Activated T-cell treated with anti-CD3 and anti-CD28 coated beads, Interleukin-2, amount 50 U/mL, for 72 hours (primary cell): ENCODE measurements around the gene ZNF134. TPM values are rescaled to one million over a fixed set of nuclear protein-coding genes. Genes with fewer than 3 reads are reported as not detected.

Experiments used
- ATAC-seq, 2 donors: fragments of 150-1000 bp; cut with Tn5 transposase; replicated peaks in 1 of 2; 2 replicates each; pipeline ENCODE4 v1.10.0; 2021; ENCODE audit warnings: moderate library complexity in 2 of 2, mild to moderate bottlenecking in 1 of 2
- DNase-seq, 2 donors: peaks; one replicate each; pipeline ENCODE4 v3.0.0; 2021 to 2022; ENCODE audit warnings: mixed read lengths in 1 of 2
- H3K27ac Mint-ChIP-seq: one replicate; pipeline ENCODE4 v1.8.0; 2022; ENCODE audit warnings: mild to moderate bottlenecking, moderate library complexity, mixed read lengths
- H3K27me3 Mint-ChIP-seq: one replicate; pipeline ENCODE4 v1.8.0; 2022; ENCODE audit warnings: low read depth, mixed read lengths
- H3K36me3 Mint-ChIP-seq, 2 donors: one replicate each; pipeline ENCODE4 v1.8.0; 2022; ENCODE audit warnings: mixed read lengths in 2 of 2, mild to moderate bottlenecking in 1 of 2; ENCODE audit not compliant: insufficient read depth in 2 of 2
- H3K4me1 Mint-ChIP-seq: one replicate; pipeline ENCODE4 v1.8.0; 2022; ENCODE audit warnings: low read depth, mixed read lengths
- H3K4me3 Mint-ChIP-seq, 2 donors: one replicate each; pipeline ENCODE4 v1.8.0; 2022; ENCODE audit warnings: mild to moderate bottlenecking in 2 of 2, mixed read lengths in 2 of 2, moderate library complexity in 2 of 2
- H3K9me3 Mint-ChIP-seq, 2 donors: one replicate each; pipeline ENCODE4 v1.8.0; 2022; ENCODE audit warnings: mixed read lengths in 2 of 2
- total RNA-seq, 2 donors: library from RNA; stranded (reverse); gene quantifications; one replicate each; pipeline ENCODE4 v1.2.3, GENCODE V29; 2022

ZNF134 gene
- total RNA-seq, 2 donors from 2014 or later: 12.8 to 14.0 TPM

GRCh38 chr19:57651654-57651996, 37.6 kb downstream of the ZNF134 start:
- peaks cover 34 to 35% of the 10 kb centered on the region in 2 donors for H3K36me3 Mint-ChIP-seq
- no peak overlapping the region for H3K27ac Mint-ChIP-seq
- DNase-seq (no peak), ATAC-seq (no peak)
- H3K4me1 Mint-ChIP-seq: peaks cover 6% of the 10 kb centered on the region
- peaks cover 34 to 38% of the 10 kb centered on the region in 2 donors for H3K9me3 Mint-ChIP-seq
- peaks cover 14% of the 10 kb centered on the region for H3K27me3 Mint-ChIP-seq
- H3K4me3 Mint-ChIP-seq: no peak overlapping the region

GRCh38 chr19:57653689-57654088, 39.6 kb downstream of the ZNF134 start:
- H3K36me3 Mint-ChIP-seq: peaks cover 34 to 35% of the 10 kb centered on the region in 2 donors
- no peak overlapping the region for H3K4me3 Mint-ChIP-seq
- H3K9me3 Mint-ChIP-seq: peaks cover 28 to 35% of the 10 kb centered on the region in 2 donors
- peaks cover 6% of the 10 kb centered on the region for H3K4me1 Mint-ChIP-seq
- ATAC-seq (no peak), DNase-seq (no peak)
- no peak overlapping the region for H3K27ac Mint-ChIP-seq
- peaks cover 15% of the 10 kb centered on the region for H3K27me3 Mint-ChIP-seq

- H3K4me3 Mint-ChIP-seq: no peak overlapping the region
- H3K27me3 Mint-ChIP-seq: peaks cover 17% of the 10 kb centered on the region
- DNase-seq (no peak), ATAC-seq (no peak)
- H3K9me3 Mint-ChIP-seq: peaks cover 28 to 33% of the 10 kb centered on the region in 2 donors
- H3K36me3 Mint-ChIP-seq: peaks cover 33% of the 10 kb centered on the region in 2 donors
- H3K4me1 Mint-ChIP-seq: peaks cover 6% of the 10 kb centered on the region
- no peak overlapping the region for H3K27ac Mint-ChIP-seq
These were observed 41.4 kb downstream of the ZNF134 start for GRCh38 chr19:57655443-57655842.

- Mint-ChIP-seq H3K9me3 (peaks cover 29 to 33% of the 10 kb centered on the region in 2 donors), H3K36me3 (peaks cover 32 to 33% of the 10 kb centered on the region in 2 donors), H3K4me1 (peaks cover 5% of the 10 kb centered on the region), H3K27ac (no peak overlapping the region), H3K27me3 (peaks cover 26% of the 10 kb centered on the region), H3K4me3 (no peak overlapping the region)
- DNase-seq: no peak
- ATAC-seq: no peak
These were observed 42.3 kb downstream of the ZNF134 start for GRCh38 chr19:57656346-57656745.

GRCh38 chr19:57664269-57665127, 50.5 kb downstream of the ZNF134 start:
- H3K36me3 Mint-ChIP-seq: peaks cover 2% of the 10 kb centered on the region in 2 donors
- DNase-seq (peak; percentile 19 to 22), ATAC-seq (peak; percentile 60 to 65)
- peaks cover 11% of the 10 kb centered on the region for H3K4me1 Mint-ChIP-seq
- no peak overlapping the region for H3K27ac Mint-ChIP-seq
- peaks cover 36% of the 10 kb centered on the region for H3K27me3 Mint-ChIP-seq
- peaks cover 0 to 7% of the 10 kb centered on the region in 2 donors for H3K9me3 Mint-ChIP-seq
- peak overlapping the region; percentile 88 to 91 for H3K4me3 Mint-ChIP-seq

- DNase-seq: no peak
- peaks cover 2% of the 10 kb centered on the region in 2 donors for H3K36me3 Mint-ChIP-seq
- H3K4me3 Mint-ChIP-seq: peak overlapping the region; percentile 49 to 88
- H3K4me1 Mint-ChIP-seq: peaks cover 11% of the 10 kb centered on the region
- H3K27me3 Mint-ChIP-seq: peaks cover 35% of the 10 kb centered on the region
- no peak for ATAC-seq
- H3K9me3 Mint-ChIP-seq: peaks cover 0 to 7% of the 10 kb centered on the region in 2 donors
- H3K27ac Mint-ChIP-seq: no peak overlapping the region
These were observed 51.3 kb downstream of the ZNF134 start for GRCh38 chr19:57665261-57665806.

GRCh38 chr19:57667228-57667627, 53.2 kb downstream of the ZNF134 start:
- ATAC-seq: no peak
- Mint-ChIP-seq H3K4me1 (peaks cover 11% of the 10 kb centered on the region), H3K36me3 (peaks cover 2% of the 10 kb centered on the region in 2 donors), H3K9me3 (peaks cover 1 to 8% of the 10 kb centered on the region in 2 donors), H3K27me3 (peaks cover 23% of the 10 kb centered on the region), H3K4me3 (no peak overlapping the region), H3K27ac (no peak overlapping the region)
- DNase-seq: no peak

GRCh38 chr19:57668635-57669034, 54.6 kb downstream of the ZNF134 start, which contains the start of gene ZSCAN4:
Gene ZSCAN4 (plus strand): TSS chr19:57668935. CDS start chr19:57676146, 7,211 bp downstream.
- H3K4me3 Mint-ChIP-seq: no peak within 1 kb of the TSS
- H3K9me3 Mint-ChIP-seq: peaks cover 1 to 8% of the 10 kb centered on the region in 2 donors
- no peak for DNase-seq
- ATAC-seq: no peak
- peaks cover 2% of the 10 kb centered on the region in 2 donors for H3K36me3 Mint-ChIP-seq
- H3K27me3 Mint-ChIP-seq: peaks cover 22% of the 10 kb centered on the region
- H3K27ac Mint-ChIP-seq: no peak within 1 kb of the TSS
- H3K4me1 Mint-ChIP-seq: peaks cover 10% of the 10 kb centered on the region

GRCh38 chr19:57671124-57671895, 57.3 kb downstream of the ZNF134 start:
- DNase-seq: no peak
- no peak overlapping the region for H3K4me3 Mint-ChIP-seq
- H3K4me1 Mint-ChIP-seq: no peaks in the 10 kb centered on the region
- no peak for ATAC-seq
- no peak overlapping the region for H3K27ac Mint-ChIP-seq
- H3K27me3 Mint-ChIP-seq: peaks cover 9% of the 10 kb centered on the region
- H3K9me3 Mint-ChIP-seq: peaks cover 2 to 10% of the 10 kb centered on the region in 2 donors
- peaks cover 0 to 2% of the 10 kb centered on the region in 2 donors for H3K36me3 Mint-ChIP-seq

- DNase-seq (no peak), ATAC-seq (no peak)
- no peak overlapping the region for H3K4me3 Mint-ChIP-seq
- H3K27me3 Mint-ChIP-seq: peaks cover 4% of the 10 kb centered on the region
- peaks cover 6 to 8% of the 10 kb centered on the region in 2 donors for H3K9me3 Mint-ChIP-seq
- no peaks in the 10 kb centered on the region for H3K4me1 Mint-ChIP-seq
- peaks cover 0 to 2% of the 10 kb centered on the region in 2 donors for H3K36me3 Mint-ChIP-seq
- H3K27ac Mint-ChIP-seq: no peak overlapping the region
These were observed 58.4 kb downstream of the ZNF134 start for GRCh38 chr19:57672466-57672865.
